ENCODE results near the gene ERG. TPM values are rescaled to one million over a fixed set of nuclear protein-coding genes. Genes with fewer than 3 reads are reported as not detected.

ERG gene
- total RNA-seq, 2 experiments from 2014 or later, result not detected

DNA sequence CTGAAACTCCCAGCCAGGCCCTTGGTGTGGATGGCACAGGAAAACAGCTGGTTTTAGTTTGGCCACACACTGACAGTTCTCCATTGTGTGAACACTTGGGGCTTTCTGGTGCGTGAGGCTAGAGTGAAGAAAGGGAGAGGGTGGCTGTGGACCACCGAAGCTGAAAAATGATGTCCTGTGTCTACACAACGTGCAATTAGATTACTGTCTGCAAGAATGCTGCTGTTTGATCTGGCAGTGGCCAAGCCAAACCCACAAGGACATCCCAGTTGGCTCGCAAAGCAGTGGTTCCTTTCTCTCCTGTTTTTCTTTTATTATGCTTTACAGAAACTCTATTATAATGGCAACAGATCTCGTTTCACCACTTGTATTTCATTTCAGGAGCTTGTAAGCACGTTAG, 58.9 kb downstream of the ERG start:
- H3K9me3 Mint-ChIP-seq, result no peaks in the 10 kb centered on the region
- H3K4me1 Mint-ChIP-seq (ENCODE audit: low read depth), result no peaks in the 10 kb centered on the region
- H3K27me3 Mint-ChIP-seq (ENCODE audit: low read depth), result no peaks in the 10 kb centered on the region
- no peaks in the 10 kb centered on the region for H3K36me3 Mint-ChIP-seq (ENCODE audit: low read depth)
- intact Hi-C loops (cut with micrococcal nuclease), result no loop called here
- H3K27ac Mint-ChIP-seq, result no peak overlapping the region
- DNase-seq, result no peak
- CTCF ChIA-PET, result no interaction called here
- H3K4me3 Mint-ChIP-seq, result no peak overlapping the region

GRCh38 chr21:38438462-38438893, 59.8 kb downstream of the ERG start:
- intact Hi-C loops (cut with micrococcal nuclease), result no loop called here
- Mint-ChIP-seq H3K27ac (no peak overlapping the region), H3K9me3 (no peaks in the 10 kb centered on the region), H3K36me3 (ENCODE audit: low read depth) (no peaks in the 10 kb centered on the region), H3K27me3 (ENCODE audit: low read depth) (no peaks in the 10 kb centered on the region), H3K4me1 (ENCODE audit: low read depth) (no peaks in the 10 kb centered on the region), H3K4me3 (no peak overlapping the region)
- CTCF ChIA-PET, result no interaction called here
- DNase-seq, result no peak

DNA sequence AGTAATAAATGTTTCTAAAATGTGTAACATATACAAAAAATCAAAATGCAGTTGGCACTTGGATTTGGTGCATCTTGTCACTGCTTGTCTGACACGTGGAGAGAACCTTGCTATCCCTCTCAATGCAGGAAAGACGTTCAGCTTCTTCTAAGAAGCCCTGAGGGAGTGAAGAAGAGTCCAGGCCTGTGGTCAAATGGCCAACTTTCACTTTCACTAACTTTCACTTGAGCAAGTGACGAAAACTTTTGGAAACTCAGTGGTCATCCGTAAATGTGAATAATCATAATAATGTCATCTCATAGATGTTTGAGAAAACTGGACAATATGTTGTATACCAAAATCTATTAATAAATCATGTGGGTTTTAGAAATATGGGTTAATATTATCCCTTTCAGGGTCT, 61.9 kb downstream of the ERG start:
- Mint-ChIP-seq H3K4me1 (ENCODE audit: low read depth) (no peaks in the 10 kb centered on the region), H3K27ac (no peak overlapping the region), H3K9me3 (no peaks in the 10 kb centered on the region), H3K27me3 (ENCODE audit: low read depth) (no peaks in the 10 kb centered on the region), H3K36me3 (ENCODE audit: low read depth) (no peaks in the 10 kb centered on the region), H3K4me3 (no peak overlapping the region)
- DNase-seq, result no peak
- intact Hi-C loops (cut with micrococcal nuclease), result no loop called here
- CTCF ChIA-PET, result no interaction called here

GRCh38 chr21:38434913-38435533, 63.3 kb downstream of the ERG start:
- Mint-ChIP-seq H3K36me3 (ENCODE audit: low read depth) (no peaks in the 10 kb centered on the region), H3K9me3 (no peaks in the 10 kb centered on the region), H3K27ac (no peak overlapping the region), H3K4me1 (ENCODE audit: low read depth) (no peaks in the 10 kb centered on the region), H3K4me3 (no peak overlapping the region), H3K27me3 (ENCODE audit: low read depth) (no peaks in the 10 kb centered on the region)
- no peak for DNase-seq
- CTCF ChIA-PET, result no interaction called here
- intact Hi-C loops (cut with micrococcal nuclease), result no loop called here

GRCh38 chr21:38433471-38433870, 64.8 kb downstream of the ERG start:
- Mint-ChIP-seq H3K36me3 (ENCODE audit: low read depth) (no peaks in the 10 kb centered on the region), H3K9me3 (no peaks in the 10 kb centered on the region), H3K27me3 (ENCODE audit: low read depth) (no peaks in the 10 kb centered on the region), H3K4me3 (no peak overlapping the region), H3K27ac (no peak overlapping the region), H3K4me1 (ENCODE audit: low read depth) (no peaks in the 10 kb centered on the region)
- DNase-seq, result no peak
- CTCF ChIA-PET, result interaction anchor here (0.9 kb wide), 1 partner anchor 77 kb away, joined by 3 read pairs; no protein-coding TSS in a partner anchor
- intact Hi-C loops (cut with micrococcal nuclease), result no loop called here

- peaks cover 3% of the 10 kb centered on the region for H3K27me3 Mint-ChIP-seq (ENCODE audit: low read depth)
- intact Hi-C loops (cut with micrococcal nuclease), result no loop called here
- CTCF ChIA-PET, result no interaction called here
- no peak for DNase-seq
- H3K9me3 Mint-ChIP-seq, result no peaks in the 10 kb centered on the region
- no peaks in the 10 kb centered on the region for H3K36me3 Mint-ChIP-seq (ENCODE audit: low read depth)
- no peak overlapping the region for H3K27ac Mint-ChIP-seq
- H3K4me1 Mint-ChIP-seq (ENCODE audit: low read depth), result no peaks in the 10 kb centered on the region
- H3K4me3 Mint-ChIP-seq, result no peak overlapping the region
Measured at GRCh38 chr21:38430401-38430984, 67.8 kb downstream of the ERG start.

- no peaks in the 10 kb centered on the region for H3K4me1 Mint-ChIP-seq (ENCODE audit: low read depth)
- no peaks in the 10 kb centered on the region for H3K9me3 Mint-ChIP-seq
- no peaks in the 10 kb centered on the region for H3K36me3 Mint-ChIP-seq (ENCODE audit: low read depth)
- intact Hi-C loops (cut with micrococcal nuclease), result no loop called here
- DNase-seq, result no peak
- H3K27ac Mint-ChIP-seq, result no peak overlapping the region
- peaks cover 6% of the 10 kb centered on the region for H3K27me3 Mint-ChIP-seq (ENCODE audit: low read depth)
- H3K4me3 Mint-ChIP-seq, result no peak overlapping the region
- CTCF ChIA-PET, result no interaction called here
Measured at GRCh38 chr21:38429011-38429410, 69.3 kb downstream of the ERG start.

DNA sequence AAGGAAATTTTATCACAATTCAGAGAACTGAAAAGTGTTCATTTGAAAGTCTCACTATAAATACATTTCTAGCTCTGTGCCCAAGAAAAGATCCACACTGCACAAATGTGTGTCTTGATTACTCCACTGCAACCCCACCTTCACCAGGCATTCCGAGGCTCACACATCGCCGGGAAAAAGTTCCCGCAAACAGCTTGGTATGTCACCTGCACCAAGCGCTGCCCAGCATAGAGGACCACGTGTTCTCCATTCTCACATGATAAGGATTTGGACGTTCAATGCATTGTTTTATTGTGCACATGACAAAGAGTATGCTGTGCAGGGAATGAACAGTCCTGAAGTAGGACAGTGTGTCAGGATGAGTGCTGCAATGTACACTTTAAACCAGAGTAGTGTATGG, 70.1 kb downstream of the ERG start:
- intact Hi-C loops (cut with micrococcal nuclease), result no loop called here
- Mint-ChIP-seq H3K4me1 (ENCODE audit: low read depth) (no peaks in the 10 kb centered on the region), H3K36me3 (ENCODE audit: low read depth) (no peaks in the 10 kb centered on the region), H3K9me3 (no peaks in the 10 kb centered on the region), H3K4me3 (no peak overlapping the region), H3K27ac (no peak overlapping the region), H3K27me3 (ENCODE audit: low read depth) (peaks cover 6% of the 10 kb centered on the region)
- DNase-seq, result no peak
- CTCF ChIA-PET, result interaction anchor here (0.6 kb wide), 1 partner anchor 644 kb away, joined by 3 read pairs; no protein-coding TSS in a partner anchor

- no peaks in the 10 kb centered on the region for H3K4me1 Mint-ChIP-seq (ENCODE audit: low read depth)
- H3K36me3 Mint-ChIP-seq (ENCODE audit: low read depth), result no peaks in the 10 kb centered on the region
- no peak overlapping the region for H3K27ac Mint-ChIP-seq
- no peak overlapping the region for H3K4me3 Mint-ChIP-seq
- H3K9me3 Mint-ChIP-seq, result no peaks in the 10 kb centered on the region
- no peak for DNase-seq
- H3K27me3 Mint-ChIP-seq (ENCODE audit: low read depth), result peaks cover 6% of the 10 kb centered on the region
- intact Hi-C loops (cut with micrococcal nuclease), result no loop called here
- CTCF ChIA-PET, result no interaction called here
Measured at GRCh38 chr21:38424305-38425019, 73.8 kb downstream of the ERG start.

DNA sequence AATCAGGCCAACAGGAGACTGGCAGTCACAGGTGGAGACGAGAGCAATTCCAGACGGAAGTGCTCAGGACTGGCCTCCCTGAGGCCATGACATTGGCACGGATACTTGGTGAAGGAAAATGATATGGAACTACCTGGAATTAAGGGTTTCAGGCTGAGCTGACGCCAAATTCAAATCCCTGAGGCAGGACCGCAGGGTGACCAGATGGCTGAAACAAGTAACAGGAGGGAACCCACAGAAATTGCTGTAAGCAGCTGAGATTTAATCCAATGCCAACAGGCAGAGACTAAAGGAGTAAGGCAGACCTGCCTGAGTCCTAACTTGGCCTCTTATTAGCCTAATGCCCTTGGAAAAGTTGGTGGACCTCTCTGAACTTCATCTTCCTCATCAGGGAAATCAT, 76.2 kb downstream of the ERG start:
- DNase-seq, result no peak
- CTCF ChIA-PET, result no interaction called here
- Mint-ChIP-seq H3K27ac (no peak overlapping the region), H3K9me3 (no peaks in the 10 kb centered on the region), H3K4me1 (ENCODE audit: low read depth) (no peaks in the 10 kb centered on the region), H3K36me3 (ENCODE audit: low read depth) (no peaks in the 10 kb centered on the region), H3K27me3 (ENCODE audit: low read depth) (peaks cover 3% of the 10 kb centered on the region), H3K4me3 (no peak overlapping the region)
- intact Hi-C loops (cut with micrococcal nuclease), result no loop called here

- no peaks in the 10 kb centered on the region for H3K9me3 Mint-ChIP-seq
- H3K4me3 Mint-ChIP-seq, result no peak overlapping the region
- no peaks in the 10 kb centered on the region for H3K36me3 Mint-ChIP-seq (ENCODE audit: low read depth)
- no peak for DNase-seq
- CTCF ChIA-PET, result interaction anchor here (0.6 to 0.7 kb wide), 3 partner anchors 204 to 336 kb away, joined by 3 read pairs; no protein-coding TSS in a partner anchor
- intact Hi-C loops (cut with micrococcal nuclease), result no loop called here
- H3K4me1 Mint-ChIP-seq (ENCODE audit: low read depth), result no peaks in the 10 kb centered on the region
- H3K27me3 Mint-ChIP-seq (ENCODE audit: low read depth), result peaks cover 7% of the 10 kb centered on the region
- no peak overlapping the region for H3K27ac Mint-ChIP-seq
Measured at GRCh38 chr21:38420140-38420539, 78.1 kb downstream of the ERG start.

GRCh38 chr21:38417726-38418125, 80.6 kb downstream of the ERG start:
- no peak overlapping the region for H3K4me3 Mint-ChIP-seq
- H3K27ac Mint-ChIP-seq, result no peak overlapping the region
- H3K36me3 Mint-ChIP-seq (ENCODE audit: low read depth), result no peaks in the 10 kb centered on the region
- H3K4me1 Mint-ChIP-seq (ENCODE audit: low read depth), result no peaks in the 10 kb centered on the region
- CTCF ChIA-PET, result no interaction called here
- no peak for DNase-seq
- H3K9me3 Mint-ChIP-seq, result no peaks in the 10 kb centered on the region
- peaks cover 10% of the 10 kb centered on the region for H3K27me3 Mint-ChIP-seq (ENCODE audit: low read depth)
- intact Hi-C loops (cut with micrococcal nuclease), result no loop called here

DNA sequence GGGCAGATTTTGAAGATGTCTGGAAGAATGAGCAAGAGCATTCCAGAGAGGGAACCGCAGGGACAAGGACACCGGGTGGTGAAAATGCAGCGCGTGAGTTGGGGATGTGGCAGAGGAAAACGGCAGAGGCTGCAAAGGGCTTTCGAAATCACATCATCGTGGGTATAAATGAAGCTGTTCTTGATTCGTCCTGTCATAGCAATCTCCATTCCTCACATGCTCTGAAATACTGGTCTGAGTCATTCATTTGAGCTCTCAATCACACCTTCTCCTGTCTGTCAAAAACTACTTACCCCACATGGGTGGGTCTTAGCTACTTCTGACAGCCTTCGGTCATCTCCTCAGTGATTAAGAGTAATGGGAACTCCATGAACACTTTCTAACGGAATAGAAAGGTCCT, 81.5 kb downstream of the ERG start:
- H3K27ac Mint-ChIP-seq, result no peak overlapping the region
- H3K4me1 Mint-ChIP-seq (ENCODE audit: low read depth), result no peaks in the 10 kb centered on the region
- no peaks in the 10 kb centered on the region for H3K36me3 Mint-ChIP-seq (ENCODE audit: low read depth)
- H3K4me3 Mint-ChIP-seq, result no peak overlapping the region
- CTCF ChIA-PET, result no interaction called here
- intact Hi-C loops (cut with micrococcal nuclease), result no loop called here
- H3K27me3 Mint-ChIP-seq (ENCODE audit: low read depth), result peaks cover 10% of the 10 kb centered on the region
- peaks cover 4% of the 10 kb centered on the region for H3K9me3 Mint-ChIP-seq
- no peak for DNase-seq

All from activated naive CD4-positive, alpha-beta T cell treated with anti-CD3 and anti-CD28 coated beads for 36 hours (primary cell).